OCI-LY3 (cell line): ENCODE data around the gene BTD.

Experiments used
- H2AFZ ChIP-seq: fragments of 200-600, 300-600 bp; shearing (Covaris generic); 2 replicates; pipeline ENCODE4 v1.6.0; 2014; ENCODE audit warnings: antibody characterized with exemption, low read depth, low read length
- H3K27ac ChIP-seq: fragments of 200-600, 300-600 bp; sonication (generic); 2 replicates; pipeline ENCODE4 v1.5.1; 2014; ENCODE audit warnings: mild to moderate bottlenecking, low read length, moderate library complexity, mixed read lengths
- H3K27me3 ChIP-seq: fragments of 200-600, 300-600 bp; sonication (generic); 2 replicates; pipeline ENCODE4 v1.6.1; 2014; ENCODE audit warnings: low read depth, low read length, mixed read lengths
- H3K36me3 ChIP-seq: fragments of 200-600, 300-600 bp; sonication (generic); replicated peaks from 2 replicates; pipeline ENCODE3; 2014; ENCODE audit warnings: low read depth, low read length, mixed read lengths
- H3K4me1 ChIP-seq: fragments of 300-600, 200-600 bp; sonication (generic); 2 replicates; pipeline ENCODE4 v1.6.1; 2014; ENCODE audit warnings: low read length, mixed read lengths
- H3K4me2 ChIP-seq: fragments of 200-600, 300-600 bp; sonication (generic); 2 replicates; pipeline ENCODE4 v1.6.1; 2014; ENCODE audit warnings: low read length, mixed read lengths
- H3K4me3 ChIP-seq: fragments of 300-600, 200-600 bp; sonication (generic); 2 replicates; pipeline ENCODE4 v1.5.1; 2014; ENCODE audit warnings: antibody characterized with exemption, mild to moderate bottlenecking, low read length, moderate library complexity
- H3K79me2 ChIP-seq: fragments of 300-600, 200-600 bp; shearing (Covaris generic); 2 replicates; pipeline ENCODE4 v1.6.1; 2014; ENCODE audit warnings: mild to moderate bottlenecking, low read length, mixed read lengths
- H3K9ac ChIP-seq: fragments of 300-600, 200-600 bp; shearing (Covaris generic); 2 replicates; pipeline ENCODE4 v1.6.0; 2014; ENCODE audit warnings: mild to moderate bottlenecking, low read length, moderate library complexity
- H3K9me3 ChIP-seq: fragments of 200-600, 300-600 bp; shearing (Covaris generic); 2 replicates; pipeline ENCODE4 v1.6.1; 2014; ENCODE audit warnings: low read length, mixed read lengths; ENCODE audit not compliant: insufficient read depth
- H4K20me1 ChIP-seq: fragments of 200-600, 300-600 bp; sonication (generic); 2 replicates; pipeline ENCODE4 v1.6.1; 2016; ENCODE audit warnings: low read length, mixed read lengths; ENCODE audit not compliant: insufficient read depth
- CTCF ChIP-seq: fragments of 200-600, 300-600 bp; sonication (generic); IDR thresholded peaks from 2 replicates; pipeline ENCODE4 v1.5.1; 2014; ENCODE audit warnings: antibody characterized with exemption, low read length, low read depth
- EZH2phosphoT487 ChIP-seq: fragments of 200-600 bp; shearing (Covaris generic); IDR thresholded peaks from 2 replicates; pipeline ENCODE4 v1.6.1; 2018; ENCODE audit warnings: antibody characterized with exemption, mixed run types, low read depth

BTD gene

DNA sequence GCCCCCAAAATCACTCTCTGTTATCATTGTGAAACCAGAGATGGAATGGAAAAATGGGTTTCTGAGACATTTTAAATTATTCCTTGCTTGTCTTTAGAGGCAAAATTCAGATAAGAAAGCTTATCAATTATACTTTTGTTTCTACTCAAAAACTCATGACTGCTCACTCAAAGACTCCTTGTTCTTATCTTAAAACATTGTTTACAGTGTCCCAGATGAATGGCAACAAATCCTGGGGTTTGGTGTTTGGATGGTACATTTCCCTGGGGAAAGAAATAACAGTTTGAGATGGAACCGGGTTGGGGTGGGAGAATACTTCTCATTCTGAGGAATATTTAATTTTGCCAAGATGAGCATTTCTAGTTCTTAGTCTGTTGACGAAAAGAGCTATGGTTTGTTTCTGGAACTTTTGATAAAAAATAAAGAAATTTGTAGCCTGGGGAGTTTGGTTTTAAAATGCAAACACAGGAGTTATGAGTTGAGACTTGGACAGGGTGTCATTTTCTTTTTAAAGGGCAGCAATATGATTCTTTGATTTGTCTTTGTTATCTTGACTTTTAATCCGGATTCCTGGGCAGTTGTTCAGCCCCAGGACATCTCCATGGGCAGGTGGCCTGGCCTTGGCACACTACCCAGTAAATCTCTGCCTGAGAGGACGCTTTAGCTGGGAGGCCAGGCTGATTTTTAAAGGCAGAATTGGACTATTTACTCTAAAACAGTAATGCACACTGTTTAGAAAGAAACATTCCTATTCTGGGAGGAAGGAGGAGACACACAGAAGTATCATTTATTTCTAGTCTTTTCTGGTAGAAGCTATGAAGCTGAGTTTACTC, 32.4 kb downstream of the BTD start:
- H3K4me2 ChIP-seq = no peak overlapping the region
- no peaks in the 10 kb centered on the region for H3K9me3 ChIP-seq
- H3K36me3 ChIP-seq = no peaks in the 10 kb centered on the region
- H4K20me1 ChIP-seq = no peaks in the 10 kb centered on the region
- no peak overlapping the region for H3K9ac ChIP-seq
- TF ChIP-seq EZH2phosphoT487 = no peak
- TF ChIP-seq CTCF = no peak
- H3K79me2 ChIP-seq = no peaks in the 10 kb centered on the region
- H3K27ac ChIP-seq = no peak overlapping the region
- H3K27me3 ChIP-seq = peaks cover 7% of the 10 kb centered on the region; the same call in 1 of the 2 replicates
- no peak overlapping the region for H3K4me3 ChIP-seq
- H3K4me1 ChIP-seq = peaks cover 53% of the 10 kb centered on the region
- no peak overlapping the region for H2AFZ ChIP-seq

- Histone ChIP-seq H3K27ac (no peak overlapping the region), H3K9me3 (no peaks in the 10 kb centered on the region), H3K9ac (no peak overlapping the region), H2AFZ (no peak overlapping the region), H3K79me2 (no peaks in the 10 kb centered on the region), H3K4me2 (no peak overlapping the region), H3K27me3 (peaks cover 6% of the 10 kb centered on the region; the same call in 1 of the 2 replicates), H3K4me3 (no peak overlapping the region), H3K36me3 (no peaks in the 10 kb centered on the region), H3K4me1 (peaks cover 57% of the 10 kb centered on the region), H4K20me1 (no peaks in the 10 kb centered on the region)
- TF ChIP-seq EZH2phosphoT487 (no peak), CTCF (no peak)
Observed at GRCh38 chr3:15634671-15635070, 33.1 kb downstream of the BTD start.

DNA sequence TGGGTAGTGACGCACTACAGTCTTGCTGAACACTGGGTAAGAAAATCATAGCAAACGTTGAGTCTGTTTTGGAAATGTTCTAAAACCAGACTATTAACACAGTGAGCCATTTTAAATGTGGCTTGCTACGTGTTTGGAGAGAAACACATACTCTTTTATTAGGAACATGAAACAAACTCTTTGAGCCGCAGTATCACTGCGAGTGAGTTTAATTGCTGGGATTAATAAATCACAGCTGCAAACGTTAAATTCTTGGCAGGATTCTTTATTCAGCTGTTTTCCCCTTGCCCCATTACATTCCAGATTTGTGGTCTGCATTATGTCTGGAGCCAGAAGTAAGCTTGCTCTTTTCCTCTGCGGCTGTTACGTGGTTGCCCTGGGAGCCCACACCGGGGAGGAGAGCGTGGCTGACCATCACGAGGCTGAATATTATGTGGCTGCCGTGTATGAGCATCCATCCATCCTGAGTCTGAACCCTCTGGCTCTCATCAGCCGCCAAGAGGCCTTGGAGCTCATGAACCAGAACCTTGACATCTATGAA, 33.6 kb downstream of the BTD start:
- Histone ChIP-seq H4K20me1 (no peaks in the 10 kb centered on the region), H3K27ac (no peak overlapping the region), H3K9me3 (no peaks in the 10 kb centered on the region), H3K4me1 (peaks cover 53% of the 10 kb centered on the region), H3K79me2 (no peaks in the 10 kb centered on the region), H3K36me3 (no peaks in the 10 kb centered on the region), H3K27me3 (peaks cover 6% of the 10 kb centered on the region; the same call in 1 of the 2 replicates), H3K9ac (no peak overlapping the region), H3K4me2 (no peak overlapping the region), H3K4me3 (no peak overlapping the region), H2AFZ (no peak overlapping the region)
- TF ChIP-seq CTCF (no peak), EZH2phosphoT487 (no peak)

GRCh38 chr3:15636028-15636709, 34.6 kb downstream of the BTD start:
- no peak for TF ChIP-seq CTCF
- no peak for TF ChIP-seq EZH2phosphoT487
- Histone ChIP-seq H2AFZ (peak overlapping the region; percentile 81), H3K36me3 (no peaks in the 10 kb centered on the region), H3K79me2 (no peaks in the 10 kb centered on the region), H3K4me3 (peak overlapping the region; percentile 57), H3K27me3 (peaks cover 6% of the 10 kb centered on the region; the same call in 1 of the 2 replicates), H3K9me3 (no peaks in the 10 kb centered on the region), H3K4me1 (peaks cover 43% of the 10 kb centered on the region), H3K4me2 (peak overlapping the region; percentile 70), H3K9ac (peak overlapping the region; percentile 8; the same call in 1 of the 2 replicates), H4K20me1 (no peaks in the 10 kb centered on the region), H3K27ac (no peak overlapping the region)
